ENCODE results near the gene TEX10.

DNA sequence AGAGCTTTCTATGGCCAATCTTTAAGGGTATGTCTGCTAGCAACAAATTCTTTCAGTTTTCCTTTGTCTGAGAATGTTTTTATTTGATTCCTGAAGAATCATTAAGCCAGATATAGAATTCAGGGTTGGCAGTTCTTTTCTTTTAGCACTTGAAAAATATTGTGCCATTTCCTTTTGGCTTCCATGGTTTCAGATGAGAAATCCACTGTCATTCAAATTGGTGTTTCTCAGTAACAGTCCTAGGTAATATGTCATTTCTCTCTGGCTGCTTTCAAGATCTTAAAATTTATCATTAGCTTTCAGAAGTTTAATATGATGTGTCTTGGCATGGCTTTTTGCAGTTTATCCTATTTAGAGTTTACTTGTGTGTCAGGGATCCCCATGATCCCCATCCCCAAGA is 67.7 kb downstream of the TEX10 start:
- no peak for TF ChIP-seq POLR2A (IDR thresholded peaks at IDR 0.05; ENCODE audit: low read depth, low read length)
- no peak for TF ChIP-seq POLR2AphosphoS5 (IDR thresholded peaks at IDR 0.05; ENCODE audit: low read depth, low read length)

Measured in GM12891 (cell line).